H9 (cell line): Measurements from ENCODE around the gene TMEM39A. TPM values are rescaled to one million over a fixed set of nuclear protein-coding genes. Genes with fewer than 3 reads are reported as not detected.

Source experiments
- DNase-seq: peaks from one replicate; pipeline ENCODE4 v3.0.0-alpha.2; 2017
- H2AFZ ChIP-seq: one replicate; pipeline ENCODE4 v1.6.1; 2013; ENCODE audit warnings: mild to moderate bottlenecking, low read length, control low read depth, moderate library complexity
- H2AK5ac ChIP-seq: 2 replicates; pipeline ENCODE4 v1.6.1; 2013; ENCODE audit warnings: low read length, control low read depth, mixed read lengths; ENCODE audit not compliant: insufficient read length
- H2BK120ac ChIP-seq: one replicate; pipeline ENCODE4 v1.6.1; 2013; ENCODE audit warnings: low read depth, mild to moderate bottlenecking, low read length, control low read depth, inconsistent platforms; ENCODE audit not compliant: poor library complexity, severe bottlenecking
- H2BK12ac ChIP-seq: 2 replicates; pipeline ENCODE4 v1.6.1; 2013; ENCODE audit warnings: low read length, control low read depth, mixed read lengths, low read depth; ENCODE audit not compliant: insufficient read length
- H2BK15ac ChIP-seq: 2 replicates; pipeline ENCODE4 v1.6.1; 2013; ENCODE audit warnings: low read depth, low read length, control low read depth
- H2BK20ac ChIP-seq: one replicate; pipeline ENCODE4 v1.6.1; 2013; ENCODE audit warnings: low read depth, mild to moderate bottlenecking, low read length, control low read depth, inconsistent platforms; ENCODE audit not compliant: poor library complexity, severe bottlenecking
- H2BK5ac ChIP-seq: 2 replicates; pipeline ENCODE4 v1.6.1; 2013; ENCODE audit warnings: low read length, control low read depth, mixed read lengths; ENCODE audit not compliant: insufficient read length
- H3K14ac ChIP-seq: 2 replicates; pipeline ENCODE4 v1.6.1; 2013; ENCODE audit warnings: low read length, control low read depth; ENCODE audit not compliant: insufficient read depth
- H3K18ac ChIP-seq: 2 replicates; pipeline ENCODE4 v1.6.1; 2013; ENCODE audit warnings: low read depth, mild to moderate bottlenecking, mixed read lengths, low read length, control low read depth; ENCODE audit not compliant: insufficient read length
- H3K23ac ChIP-seq: 2 replicates; pipeline ENCODE4 v1.6.1; 2013; ENCODE audit warnings: low read length, control low read depth, mixed read lengths, low read depth; ENCODE audit not compliant: insufficient read length
- H3K23me2 ChIP-seq: 2 replicates; pipeline ENCODE4 v1.6.1; 2013; ENCODE audit warnings: low read depth, mild to moderate bottlenecking, mixed read lengths, low read length, control low read depth; ENCODE audit not compliant: insufficient read length, poor library complexity, severe bottlenecking
- H3K27ac ChIP-seq: 2 replicates; pipeline ENCODE4 v1.5.1; 2013; ENCODE audit warnings: low read length, control low read depth, mixed read lengths, low read depth; ENCODE audit not compliant: insufficient read length
- H3K27me3 ChIP-seq: 2 replicates; pipeline ENCODE4 v1.6.1; 2013; ENCODE audit warnings: low read length, control low read depth, inconsistent platforms; ENCODE audit not compliant: insufficient read depth
- H3K4ac ChIP-seq: 2 replicates; pipeline ENCODE4 v1.6.1; 2013; ENCODE audit warnings: low read depth, mild to moderate bottlenecking, control low read depth, inconsistent platforms, low read length, moderate library complexity
- H3K4me1 ChIP-seq: 2 replicates; pipeline ENCODE4 v1.6.1; 2013; ENCODE audit warnings: low read length, control low read depth, inconsistent platforms; ENCODE audit not compliant: insufficient read depth
- H3K4me2 ChIP-seq: 2 replicates; pipeline ENCODE4 v1.6.1; 2013; ENCODE audit warnings: low read length, control low read depth, mixed read lengths; ENCODE audit not compliant: insufficient read length, insufficient read depth
- H3K56ac ChIP-seq: 2 replicates; pipeline ENCODE4 v1.6.1; 2013; ENCODE audit warnings: low read depth, mild to moderate bottlenecking, mixed read lengths, low read length, control low read depth; ENCODE audit not compliant: insufficient read length
- H3K79me1 ChIP-seq: 2 replicates; pipeline ENCODE4 v1.6.1; 2013; ENCODE audit warnings: low read depth, mild to moderate bottlenecking, moderate library complexity, low read length, control low read depth, inconsistent platforms; ENCODE audit not compliant: insufficient read depth, poor library complexity, severe bottlenecking
- H3K79me2 ChIP-seq: 2 replicates; pipeline ENCODE4 v1.6.1; 2013; ENCODE audit warnings: low read length, control low read depth, inconsistent platforms; ENCODE audit not compliant: insufficient read depth
- H3K9ac ChIP-seq: 2 replicates; pipeline ENCODE4 v1.6.1; 2013; ENCODE audit warnings: low read length, control low read depth, mixed read lengths; ENCODE audit not compliant: insufficient read length; ENCODE audit errors: extremely low read depth
- H3K9me3 ChIP-seq: one replicate; pipeline ENCODE4 v1.6.1; 2013; ENCODE audit warnings: low read depth, low read length, inconsistent platforms; ENCODE audit not compliant: control insufficient read depth
- H3T11ph ChIP-seq: one replicate; pipeline ENCODE4 v1.6.1; 2013; ENCODE audit warnings: mild to moderate bottlenecking, low read length, control low read depth, inconsistent platforms
- H4K20me1 ChIP-seq: one replicate; pipeline ENCODE4 v1.6.1; 2013; ENCODE audit not compliant: control insufficient read depth, insufficient read length, insufficient read depth
- H4K5ac ChIP-seq: 2 replicates; pipeline ENCODE4 v1.6.1; 2013; ENCODE audit warnings: low read depth, mild to moderate bottlenecking, mixed read lengths, low read length, control low read depth; ENCODE audit not compliant: insufficient read length
- H4K8ac ChIP-seq: replicated peaks from 2 replicates; pipeline ENCODE4 v1.6.1; 2013; ENCODE audit warnings: low read length, control low read depth, mixed read lengths, low read depth; ENCODE audit not compliant: insufficient read length
- H4K91ac ChIP-seq: 2 replicates; pipeline ENCODE4 v1.6.1; 2013; ENCODE audit warnings: low read depth, mild to moderate bottlenecking, moderate library complexity, mixed read lengths, low read length, control low read depth; ENCODE audit not compliant: insufficient read length
- H3K27ac Mint-ChIP-seq, 3 experiments: 2 replicates in 2 of 3; 3 replicates in 1 of 3; pipeline ENCODE4 v1.8.0; 2020 to 2021; ENCODE audit warnings: mixed read lengths in 3 of 3, mild to moderate bottlenecking in 1 of 3, moderate library complexity in 1 of 3
- H3K27me3 Mint-ChIP-seq: 2 replicates; pipeline ENCODE4 v1.8.0; 2021; ENCODE audit warnings: low read depth, mild to moderate bottlenecking, moderate library complexity, mixed read lengths
- H3K36me3 Mint-ChIP-seq, 3 experiments: 2 replicates in 2 of 3; 3 replicates in 1 of 3; pipeline ENCODE4 v1.8.0; 2020 to 2021; ENCODE audit warnings: low read depth in 3 of 3, mixed read lengths in 3 of 3; ENCODE audit not compliant: insufficient read depth in 1 of 3
- H3K4me1 Mint-ChIP-seq, 2 experiments: 2 replicates each; pipeline ENCODE4 v1.8.0; 2020; ENCODE audit warnings: mixed read lengths in 2 of 2
- H3K4me3 Mint-ChIP-seq, 2 experiments: 2 replicates in 1 of 2; 3 replicates in 1 of 2; pipeline ENCODE4 v1.8.0; 2020 to 2021; ENCODE audit warnings: mild to moderate bottlenecking in 2 of 2, mixed read lengths in 2 of 2, moderate library complexity in 1 of 2
- H3K9me3 Mint-ChIP-seq, 2 experiments: 2 replicates in 1 of 2; 3 replicates in 1 of 2; pipeline ENCODE4 v1.8.0; 2020; ENCODE audit warnings: mild to moderate bottlenecking in 2 of 2, mixed read lengths in 2 of 2, moderate library complexity in 1 of 2
- WGBS: extraction: QIAGEN DNeasy Blood & Tissue Kit; methylation state at CpG from one replicate; pipeline ENCODE4 v1.1.7; 2013; ENCODE audit warnings: missing lambda C conversion rate, low lambda C conversion rate, mixed read lengths; ENCODE audit not compliant: insufficient read length; ENCODE audit errors: extremely low coverage; 5-methylcytosine and 5-hydroxymethylcytosine counted together
- total RNA-seq: library from RNA; stranded (reverse); gene quantifications from 2 replicates; pipeline ENCODE4 v1.2.1, GENCODE V29; 2021
- TF ChIP-seq, protein P1 (sequence below): fragments of 200-600 bp; sonication (generic); conservative IDR thresholded peaks from 3 replicates; pipeline ENCODE4 v1.8.0; 2021; ENCODE audit warnings: antibody characterized with exemption, mild to moderate bottlenecking

The TMEM39A gene
- total RNA-seq, 1 experiment from 2014 or later: 45.0 TPM

DNA sequence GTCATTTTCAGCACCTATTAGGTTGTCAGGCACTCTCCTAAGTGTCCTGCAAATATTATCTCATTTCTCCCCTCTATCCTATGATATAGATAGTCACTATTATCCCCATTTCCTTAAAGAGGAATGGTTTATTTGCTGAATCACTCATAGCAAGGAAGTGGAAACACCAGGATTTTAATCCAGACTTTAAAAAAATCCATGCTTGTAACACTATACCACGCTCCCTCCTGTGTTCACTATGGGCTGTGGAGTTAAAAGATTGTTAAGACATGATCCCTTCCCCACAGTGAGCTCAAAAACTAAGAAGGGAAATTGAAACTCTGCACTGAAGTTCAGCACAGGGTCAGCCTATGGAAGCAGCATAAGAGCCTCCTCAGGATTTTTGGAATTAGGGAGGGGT, 60.2 kb downstream of the TMEM39A start:
- H2AFZ ChIP-seq: no peak overlapping the region
- H3K23ac ChIP-seq: no peak overlapping the region
- no CpG with 5 or more reads among the region's 1 CpG for WGBS
- H4K91ac ChIP-seq: no peak overlapping the region
- H3K9me3 ChIP-seq: no peaks in the 10 kb centered on the region
- no peak overlapping the region for H2AK5ac ChIP-seq
- H3K4me3 Mint-ChIP-seq: no peak overlapping the region
- peaks cover 23 to 28% of the 10 kb centered on the region in 2 experiments for H3K4me1 Mint-ChIP-seq
- no peak overlapping the region for H2BK5ac ChIP-seq
- H3K56ac ChIP-seq: no peak overlapping the region
- H2BK120ac ChIP-seq: no peak overlapping the region
- no peak overlapping the region for H2BK12ac ChIP-seq
- TF ChIP-seq, protein P1, sequence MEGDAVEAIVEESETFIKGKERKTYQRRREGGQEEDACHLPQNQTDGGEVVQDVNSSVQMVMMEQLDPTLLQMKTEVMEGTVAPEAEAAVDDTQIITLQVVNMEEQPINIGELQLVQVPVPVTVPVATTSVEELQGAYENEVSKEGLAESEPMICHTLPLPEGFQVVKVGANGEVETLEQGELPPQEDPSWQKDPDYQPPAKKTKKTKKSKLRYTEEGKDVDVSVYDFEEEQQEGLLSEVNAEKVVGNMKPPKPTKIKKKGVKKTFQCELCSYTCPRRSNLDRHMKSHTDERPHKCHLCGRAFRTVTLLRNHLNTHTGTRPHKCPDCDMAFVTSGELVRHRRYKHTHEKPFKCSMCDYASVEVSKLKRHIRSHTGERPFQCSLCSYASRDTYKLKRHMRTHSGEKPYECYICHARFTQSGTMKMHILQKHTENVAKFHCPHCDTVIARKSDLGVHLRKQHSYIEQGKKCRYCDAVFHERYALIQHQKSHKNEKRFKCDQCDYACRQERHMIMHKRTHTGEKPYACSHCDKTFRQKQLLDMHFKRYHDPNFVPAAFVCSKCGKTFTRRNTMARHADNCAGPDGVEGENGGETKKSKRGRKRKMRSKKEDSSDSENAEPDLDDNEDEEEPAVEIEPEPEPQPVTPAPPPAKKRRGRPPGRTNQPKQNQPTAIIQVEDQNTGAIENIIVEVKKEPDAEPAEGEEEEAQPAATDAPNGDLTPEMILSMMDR: no peak
- H3K4me1 ChIP-seq: peaks cover 9% of the 10 kb centered on the region; the same call in 1 of the 2 replicates
- no peak overlapping the region for H3K4ac ChIP-seq
- H3K36me3 Mint-ChIP-seq: peaks cover 0 to 1% (median 0%) of the 10 kb centered on the region in 3 experiments; a peak in 2 of 7 replicates
- no peaks in the 10 kb centered on the region for H3K79me1 ChIP-seq
- H3K18ac ChIP-seq: no peak overlapping the region
- no peak overlapping the region for H3K4me2 ChIP-seq
- H3K27ac ChIP-seq: no peak overlapping the region
- no peak overlapping the region for H2BK15ac ChIP-seq
- H4K20me1 ChIP-seq: no peaks in the 10 kb centered on the region
- H3K79me2 ChIP-seq: no peaks in the 10 kb centered on the region
- H4K8ac ChIP-seq: no peak overlapping the region
- H4K5ac ChIP-seq: no peak overlapping the region
- H3K27me3 ChIP-seq: no peaks in the 10 kb centered on the region
- H3T11ph ChIP-seq: no peak overlapping the region
- H3K14ac ChIP-seq: no peak overlapping the region
- H3K9me3 Mint-ChIP-seq: no peaks in the 10 kb centered on the region
- H3K23me2 ChIP-seq: no peaks in the 10 kb centered on the region
- H3K27me3 Mint-ChIP-seq: no peaks in the 10 kb centered on the region; the same call in 1 of the 2 replicates
- H3K9ac ChIP-seq: no peak overlapping the region
- H3K27ac Mint-ChIP-seq: no peak overlapping the region
- no peak for DNase-seq
- H2BK20ac ChIP-seq: no peak overlapping the region
